GM12878 (cell line): ENCODE measurements around the gene RCE1. TPM values are rescaled to one million over a fixed set of nuclear protein-coding genes. Genes with fewer than 3 reads are reported as not detected.

Experiments used
- ATAC-seq: fragments of 200-7000 bp; cut with Tn5 transposase; 3 replicates; pipeline ENCODE4 v1.9.1; 2020; ENCODE audit warnings: mild to moderate bottlenecking, moderate library complexity
- BruUV-seq: library from RNA; stranded (reverse); fragments of 400-500 nt; replicated peaks from 2 replicates; lab custom pipeline; 2021; lab: Mats Ljungman, UMichigan
- CTCF ChIA-PET: fragments of 300-600 bp; sonication (Branson Sonifier 250); formaldehyde crosslinking; extraction: SDS; loops from one replicate; lab custom pipeline; 2021; ENCODE audit warnings: inconsistent platforms; lab: Yijun Ruan, JAX
- POLR2A ChIA-PET: fragments of 350-600 bp; formaldehyde crosslinking; extraction: SDS; loops from one replicate; lab custom pipeline; 2021; ENCODE audit warnings: inconsistent platforms; lab: Charles Lee
- RAD21 ChIA-PET: fragments of 300-600 bp; sonication (Branson Sonifier 250); formaldehyde crosslinking; loops from one replicate; lab custom pipeline; 2023; ENCODE audit warnings: antibody characterized with exemption; ENCODE audit not compliant: unreplicated experiment; lab: Charles Lee
- SMC1A ChIA-PET: fragments of 300-600 bp; sonication (Branson Sonifier 250); formaldehyde crosslinking; loops from one replicate; lab custom pipeline; 2023; ENCODE audit not compliant: unreplicated experiment, uncharacterized antibody; lab: Charles Lee
- DNase-seq: peaks from one replicate; pipeline ENCODE4 v3.0.0-alpha.2; 2011; ENCODE audit warnings: low read depth, low spot score
- FAIRE-seq: peaks from 3 replicates; lab custom pipeline; 2011; peaks lifted over from hg19 to GRCh38; lab: Jason Lieb, UNC
- H2AFZ ChIP-seq: 2 replicates; pipeline ENCODE4 v1.6.0; 2011; ENCODE audit warnings: low read depth, low read length, control low read depth; ENCODE audit not compliant: control insufficient read depth
- H3K27ac ChIP-seq: 2 replicates; pipeline ENCODE4 v1.5.1; 2011; ENCODE audit warnings: control low read depth; ENCODE audit not compliant: control insufficient read depth, insufficient read depth
- H3K27me3 ChIP-seq, 2 experiments: replicated peaks in 1 of 2; 2 replicates each; pipeline versions ENCODE4 v1.6.0 to v1.6.1; 2011; ENCODE audit warnings: low read length in 1 of 2; ENCODE audit not compliant: control insufficient read depth in 2 of 2, insufficient read depth in 2 of 2
- H3K36me3 ChIP-seq, 2 experiments: 2 replicates each; pipeline ENCODE4 v1.5.1; 2011; ENCODE audit warnings: low read length in 1 of 2; ENCODE audit not compliant: control insufficient read depth in 2 of 2, insufficient read depth in 2 of 2
- H3K4me1 ChIP-seq: 2 replicates; pipeline ENCODE4 v1.6.1; 2011; ENCODE audit warnings: mild to moderate bottlenecking, low read length, moderate library complexity, mixed read lengths; ENCODE audit not compliant: control insufficient read depth, insufficient read depth
- H3K4me2 ChIP-seq: 2 replicates; pipeline ENCODE4 v1.6.0; 2011; ENCODE audit warnings: control low read depth; ENCODE audit not compliant: control insufficient read depth, insufficient read depth
- H3K4me3 ChIP-seq: fragments of 200-600 bp; sonication (generic); 2 replicates; pipeline ENCODE4 v1.5.1; 2016
- H3K79me2 ChIP-seq: 2 replicates; pipeline ENCODE4 v1.6.0; 2011; ENCODE audit warnings: low read length; ENCODE audit not compliant: control insufficient read depth, insufficient read depth
- H3K9ac ChIP-seq: 2 replicates; pipeline ENCODE4 v1.8.0; 2011; ENCODE audit warnings: low read length, control low read depth, mixed read lengths; ENCODE audit not compliant: control insufficient read depth, insufficient read depth
- H3K9me3 ChIP-seq: replicated peaks from 3 replicates; pipeline ENCODE4 v1.5.1; 2011; ENCODE audit warnings: mild to moderate bottlenecking, low read length; ENCODE audit not compliant: control insufficient read depth, insufficient read depth
- H4K20me1 ChIP-seq: 2 replicates; pipeline ENCODE4 v1.6.0; 2011; ENCODE audit not compliant: control insufficient read depth, insufficient read depth
- BCL11A ChIP-seq: IDR thresholded peaks from 2 replicates; pipeline ENCODE4 v1.6.1; 2011; ENCODE audit warnings: low read depth, low read length
- CBX5 ChIP-seq: sonication (generic); IDR thresholded peaks from 2 replicates; pipeline ENCODE4 v1.6.1; 2016; ENCODE audit warnings: low read depth, moderate library complexity, mild to moderate bottlenecking, inconsistent platforms
- EED ChIP-seq: sonication (generic); IDR thresholded peaks from 2 replicates; pipeline ENCODE4 v1.6.1; 2016; ENCODE audit warnings: antibody characterized with exemption, low read depth
- EGR1 ChIP-seq, 2 experiments: IDR thresholded peaks; 1 replicate in 1 of 2; 2 replicates in 1 of 2; pipeline ENCODE4 v1.6.1; 2011 to 2012; ENCODE audit warnings: low read depth in 2 of 2, low read length in 2 of 2, borderline replicate concordance in 1 of 2, mild to moderate bottlenecking in 1 of 2, moderate library complexity in 1 of 2
- FOS ChIP-seq: IDR thresholded peaks from 3 replicates; pipeline ENCODE4 v1.6.1; 2011; ENCODE audit warnings: borderline replicate concordance; ENCODE audit not compliant: insufficient read length; ENCODE audit errors: extremely low read depth
- HDAC6 ChIP-seq: fragments of 200-600 bp; sonication (generic); IDR thresholded peaks from one replicate; pipeline ENCODE4 v1.8.0; 2017; ENCODE audit warnings: antibody characterized with exemption; ENCODE audit not compliant: unreplicated experiment
- MTA3 ChIP-seq: IDR thresholded peaks from 2 replicates; pipeline ENCODE4 v1.6.1; 2012; ENCODE audit warnings: low read length, inconsistent platforms, borderline replicate concordance
- MXI1 ChIP-seq: fragments of 150-350 bp; IDR thresholded peaks from 2 replicates; pipeline ENCODE4 v1.6.1; 2011; ENCODE audit warnings: low read depth, mild to moderate bottlenecking, inconsistent platforms, low read length, improper control_type of control experiment
- MYB ChIP-seq: fragments of 150-350 bp; IDR thresholded peaks from 2 replicates; pipeline ENCODE4 v1.6.1; 2014; ENCODE audit warnings: mild to moderate bottlenecking, low read depth, low read length, borderline replicate concordance
- NFYB ChIP-seq: IDR thresholded peaks from 2 replicates; pipeline ENCODE4 v1.6.1; 2011; ENCODE audit warnings: low read depth, mild to moderate bottlenecking, low read length, improper control_type of control experiment, moderate library complexity; ENCODE audit not compliant: insufficient read depth
- NRF1 ChIP-seq: conservative IDR thresholded peaks from 2 replicates; pipeline ENCODE4 v1.6.1; 2011; ENCODE audit warnings: mild to moderate bottlenecking, low read depth, low read length, improper control_type of control experiment
- PAX5 ChIP-seq: IDR thresholded peaks from 2 replicates; pipeline ENCODE4 v1.6.1; 2011; ENCODE audit warnings: low read depth, low read length, borderline replicate concordance
- RAD21 ChIP-seq: IDR thresholded peaks from 2 replicates; pipeline ENCODE4 v1.6.1; 2011; ENCODE audit warnings: mild to moderate bottlenecking, low read depth, low read length, moderate library complexity; ENCODE audit not compliant: insufficient read depth
- SMAD1 ChIP-seq: fragments of 450-650 bp; IDR thresholded peaks from 2 replicates; pipeline ENCODE4 v1.6.1; 2018; ENCODE audit warnings: mild to moderate bottlenecking, low read depth; ENCODE audit not compliant: partially characterized antibody
- SRF ChIP-seq, 2 experiments: IDR thresholded peaks; 2 replicates each; pipeline ENCODE4 v1.6.1; 2011; ENCODE audit warnings: low read depth in 2 of 2, low read length in 2 of 2, mild to moderate bottlenecking in 1 of 2, moderate library complexity in 1 of 2
- SUPT20H ChIP-seq: IDR thresholded peaks from 2 replicates; pipeline ENCODE4 v1.6.1; 2011; ENCODE audit warnings: low read depth, mild to moderate bottlenecking, low read length, moderate library complexity, borderline replicate concordance; ENCODE audit not compliant: control insufficient read depth
- TBL1XR1 ChIP-seq: IDR thresholded peaks from 2 replicates; pipeline ENCODE4 v1.6.1; 2012; ENCODE audit warnings: low read depth, low read length, improper control_type of control experiment
- ZBED1 ChIP-seq: IDR thresholded peaks from 2 replicates; pipeline ENCODE4 v1.6.1; 2016; ENCODE audit warnings: borderline replicate concordance
- ZBTB40 ChIP-seq: fragments of 450-650 bp; IDR thresholded peaks from 2 replicates; pipeline ENCODE4 v1.6.1; 2016; ENCODE audit warnings: mild to moderate bottlenecking, moderate library complexity, borderline replicate concordance
- WGBS: methylation state at CpG from one replicate; pipeline ENCODE4 v1.1.6; 2016; ENCODE audit warnings: low lambda C conversion rate; ENCODE audit not compliant: insufficient replicate concordance, insufficient coverage; ENCODE audit errors: missing lambda C conversion rate; 5-methylcytosine and 5-hydroxymethylcytosine counted together
- in situ Hi-C: fragments of 300-500 bp; cut with MboI; formaldehyde crosslinking; loops from 9 replicates; pipeline ENCODE4 v1.14.3; 2018; ENCODE audit warnings: mixed read lengths
- intact Hi-C: fragments of 100-400 bp; cut with micrococcal nuclease; formaldehyde crosslinking; loops from one replicate; pipeline ENCODE4 v1.14.2; 2022; ENCODE audit not compliant: unreplicated experiment
- polyA plus RNA-seq, 11 experiments: library from polyadenylated mRNA; depleted of rRNA in 4 of 11; unstranded in 6 of 11; stranded (reverse) in 5 of 11; fragments of >200 nt; fragmentation: Nextera tagmentation in 4 of 11; fragmentation: Illumina TruSeq in 1 of 11; extraction: Ambion mirVana in 4 of 11; extraction: Trizol in 1 of 11; gene quantifications; 1 replicate in 1 of 11; 2 replicates in 10 of 11; pipeline versions ENCODE4 v1.2.1 to v1.2.3, GENCODE V29; 2011 to 2016; ENCODE audit warnings: inconsistent platforms in 2 of 11, missing spikeins in 2 of 11, low read depth in 1 of 11
- total RNA-seq, 4 experiments: library from RNA; depleted of rRNA in 3 of 4; stranded (reverse); fragments of >200 nt in 3 of 4; fragmentation: Illumina TruSeq in 1 of 4; extraction: Trizol in 1 of 4; gene quantifications; 2 replicates each; pipeline versions ENCODE4 v1.2.1 to v1.2.3, GENCODE V29; 2013 to 2021
- TF ChIP-seq, protein P1 (sequence below): IDR thresholded peaks from 2 replicates; pipeline ENCODE4 v1.6.1; 2011; ENCODE audit warnings: borderline replicate concordance, low read depth, mild to moderate bottlenecking, moderate library complexity, low read length; ENCODE audit not compliant: insufficient read depth, poor library complexity, severe bottlenecking

RCE1 gene
- total and polyA plus RNA-seq, 10 of the 15 experiments (the other 5 are each of a cell fraction or from before 2014, with no cell fraction given): 0.79 to 32.9 (median 16.4) TPM

DNA sequence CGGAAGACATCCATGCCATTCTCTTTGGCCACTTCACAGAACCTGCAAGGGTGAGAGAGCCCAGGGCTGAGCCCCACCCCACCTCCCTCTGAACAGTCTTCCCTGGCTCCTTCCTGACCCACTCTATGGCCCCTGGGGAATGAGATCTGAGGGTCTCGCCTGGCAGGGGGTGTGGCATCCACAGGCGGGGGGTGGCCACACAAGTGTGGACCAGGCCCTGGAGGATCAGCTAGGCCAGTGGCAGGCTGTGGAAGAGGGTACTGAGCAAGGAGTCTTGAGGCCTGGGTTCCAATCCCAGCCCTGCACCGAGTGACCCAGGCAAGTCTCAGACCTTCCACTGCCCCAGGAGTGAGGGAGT lies 8.0 kb downstream of the RCE1 start:
- Histone ChIP-seq H3K4me1 (peaks cover 6% of the 10 kb centered on the region), H3K27ac (no peak overlapping the region), H3K79me2 (no peaks in the 10 kb centered on the region), H3K9me3 (no peaks in the 10 kb centered on the region), H3K9ac (no peak overlapping the region), H3K27me3 (no peaks in the 10 kb centered on the region), H3K36me3 (peaks cover 0 to 2% of the 10 kb centered on the region in 2 experiments; a peak in 2 of 4 replicates), H3K4me2 (no peak overlapping the region), H2AFZ (no peak overlapping the region), H4K20me1 (no peaks in the 10 kb centered on the region), H3K4me3 (no peak overlapping the region)
- ATAC-seq (no peak), DNase-seq (no peak), FAIRE-seq (no peak)
- in situ Hi-C loops: no loop called here
- TF ChIP-seq BCL11A (no peak), MYB (no peak), PAX5 (no peak), NFYB (no peak), FOS (no peak), ZBED1 (no peak), EED (no peak), ZBTB40 (no peak), MXI1 (no peak), RAD21 (no peak), MTA3 (no peak), SMAD1 (no peak), CBX5 (no peak), SRF (IDR thresholded peaks at IDR 0.05; ENCODE audit: low read depth in 2 of 2, low read length in 2 of 2) (no peak), HDAC6 (no peak), NRF1 (no peak), SUPT20H (no peak), TBL1XR1 (no peak), EGR1 (IDR thresholded peaks at IDR 0.05; ENCODE audit: borderline replicate concordance in 1 of 2, low read depth in 2 of 2, low read length in 2 of 2) (no peak)
- TF ChIP-seq, protein P1, sequence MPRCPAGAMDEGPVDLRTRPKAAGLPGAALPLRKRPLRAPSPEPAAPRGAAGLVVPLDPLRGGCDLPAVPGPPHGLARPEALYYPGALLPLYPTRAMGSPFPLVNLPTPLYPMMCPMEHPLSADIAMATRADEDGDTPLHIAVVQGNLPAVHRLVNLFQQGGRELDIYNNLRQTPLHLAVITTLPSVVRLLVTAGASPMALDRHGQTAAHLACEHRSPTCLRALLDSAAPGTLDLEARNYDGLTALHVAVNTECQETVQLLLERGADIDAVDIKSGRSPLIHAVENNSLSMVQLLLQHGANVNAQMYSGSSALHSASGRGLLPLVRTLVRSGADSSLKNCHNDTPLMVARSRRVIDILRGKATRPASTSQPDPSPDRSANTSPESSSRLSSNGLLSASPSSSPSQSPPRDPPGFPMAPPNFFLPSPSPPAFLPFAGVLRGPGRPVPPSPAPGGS: no peak
- ChIA-PET CTCF (interaction anchor here (0.9 kb wide), 2 partner anchors 11 to 174 kb away, joined by 4 to 5 read pairs; partner anchors contain the start of gene RBM4B), POLR2A (no interaction called here), SMC1A (no interaction called here), RAD21 (no interaction called here)
- no TSS peak for BruUV-seq
- 84% methylated on average over 4 of the region's 4 CpGs for WGBS
- intact Hi-C loops: no loop called here
